ENCODE measurements around the gene LAMTOR1. TPM values are rescaled to one million over a fixed set of nuclear protein-coding genes. Genes with fewer than 3 reads are reported as not detected.
A peak's percentile ranks its signal among the peaks of the same experiment; 100 is the strongest.

The LAMTOR1 gene
- polyA plus RNA-seq, 4 donors: 95.8 to 125 (median 104) TPM

DNA sequence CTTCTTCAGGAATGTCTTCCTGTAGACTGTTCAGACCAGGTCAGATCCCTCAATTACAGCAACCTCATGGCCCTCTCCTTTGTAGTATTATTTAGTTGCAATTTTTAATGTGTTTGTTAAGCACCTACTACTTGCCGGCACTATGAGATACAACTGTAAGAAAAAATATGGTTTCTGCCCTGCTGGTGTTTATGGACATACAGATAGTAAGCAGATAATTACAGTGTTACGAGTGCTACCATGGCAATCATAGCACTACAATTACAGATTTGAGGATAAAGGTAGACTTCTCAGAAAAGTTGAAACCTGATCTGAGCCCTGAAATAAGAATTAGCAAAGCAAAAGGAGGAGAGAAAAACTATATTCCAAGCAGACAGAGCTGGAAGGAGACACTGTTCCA lies 19.7 kb downstream of the LAMTOR1 start:
- no peak for DNase-seq (ENCODE audit: low read depth in 4 of 4, low spot score in 3 of 4)

DNA sequence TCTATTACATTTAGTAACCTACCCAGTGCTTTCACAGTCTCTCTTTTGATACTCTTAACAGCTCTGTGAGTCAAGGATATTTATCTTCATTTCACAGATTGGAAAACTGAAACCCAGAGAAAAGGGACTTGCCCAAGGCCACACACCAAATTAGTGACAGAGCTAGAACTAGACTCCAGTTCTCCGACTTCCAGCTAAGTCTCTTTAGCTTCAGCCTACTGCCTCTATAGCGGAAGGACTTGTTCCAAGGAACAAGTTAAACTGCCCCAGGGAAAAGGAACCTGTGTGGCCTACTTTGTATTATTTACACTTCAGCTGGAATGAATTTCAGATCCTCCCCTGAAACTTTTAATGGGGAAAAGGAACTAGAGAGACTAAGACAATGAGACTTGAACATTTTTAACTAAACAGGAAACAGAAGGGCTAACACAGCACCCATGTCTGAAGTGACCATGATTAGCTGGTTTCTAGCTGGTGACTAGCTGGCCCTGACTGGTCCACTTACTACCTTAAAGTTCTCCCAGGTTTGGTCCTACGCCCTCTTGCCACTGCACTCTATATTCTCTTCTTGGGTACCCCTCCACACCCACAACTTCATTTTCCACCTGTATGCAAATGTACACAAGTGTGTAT lies 21.2 kb downstream of the LAMTOR1 start:
- DNase-seq (ENCODE audit: low read depth in 4 of 4, low spot score in 3 of 4): no peak

DNA sequence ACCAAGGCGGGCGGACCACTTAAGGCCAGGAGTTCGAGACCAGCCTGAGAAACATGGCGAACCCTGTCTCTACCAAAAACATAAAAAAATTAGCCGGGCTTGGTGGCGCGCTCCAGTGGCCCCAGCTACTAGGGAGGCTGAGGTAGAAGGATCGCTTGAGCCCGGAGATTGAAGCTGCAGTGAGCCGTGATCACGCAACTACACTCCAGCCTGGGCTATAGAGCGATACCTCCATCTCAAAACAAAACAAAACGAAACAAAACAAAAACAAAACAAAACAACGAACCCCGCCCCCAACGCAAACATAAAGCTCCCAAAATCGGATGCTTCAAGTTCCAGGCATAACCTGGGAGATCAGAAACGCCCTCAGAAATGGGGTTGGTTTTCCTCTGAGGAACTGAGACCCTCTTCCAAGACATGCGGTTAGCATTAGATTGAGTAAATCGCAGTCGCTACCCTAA lies 21.9 kb downstream of the LAMTOR1 start:
- no peak for DNase-seq (ENCODE audit: low read depth in 4 of 4, low spot score in 3 of 4)

DNA sequence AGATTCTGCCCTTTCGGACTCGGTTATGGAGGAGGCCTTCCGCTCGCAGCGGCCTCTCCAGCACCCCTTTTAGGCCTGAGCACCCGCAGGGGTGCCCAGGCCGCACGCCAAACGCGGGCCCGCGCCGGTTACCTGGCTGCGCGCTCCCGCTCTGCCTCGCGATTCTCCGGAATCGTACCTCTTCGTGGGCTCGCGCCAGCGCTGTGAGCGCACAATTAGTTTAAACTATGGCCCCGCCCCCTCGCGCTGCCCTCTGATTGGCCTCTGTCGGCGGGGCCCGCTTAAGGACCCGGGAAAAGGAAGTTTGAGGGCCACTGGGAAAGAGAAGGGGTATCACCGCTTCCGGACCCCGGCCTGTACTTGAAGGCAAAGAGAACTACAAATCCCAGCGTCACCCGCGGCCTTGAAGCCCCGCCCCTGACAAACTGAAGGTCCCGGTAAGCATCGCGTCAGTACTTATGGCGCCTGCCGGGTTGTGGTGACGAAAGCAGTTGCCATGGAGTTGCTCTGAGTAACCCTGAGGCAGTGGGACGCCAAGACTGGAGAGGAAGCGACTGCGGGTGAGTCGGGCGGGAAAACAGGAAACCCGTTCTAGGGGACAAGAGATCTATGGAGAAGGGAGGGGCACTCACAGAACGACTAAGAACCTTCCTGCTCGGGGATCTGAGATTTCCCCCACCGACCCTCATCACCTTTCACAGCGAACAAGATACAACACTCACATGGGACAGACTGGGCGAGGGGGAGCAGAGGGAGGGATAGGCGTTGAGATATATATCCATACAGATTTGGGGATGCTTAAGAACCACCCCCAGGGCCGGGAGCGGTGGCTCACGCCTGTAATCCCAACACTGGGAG lies 22.5 kb downstream of the LAMTOR1 start, which contains the start of the genes LRRC51 and NUMA1:
LRRC51 (plus strand) TSS at position 525 of the 858 bp plus-strand sequence. CDS start 8,234 bp downstream, outside the sequence.
NUMA1 (minus strand) TSS at position 217 of the 858 bp plus-strand sequence. CDS start 44,599 bp downstream, outside the sequence.
- DNase-seq (ENCODE audit: low read depth in 4 of 4, low spot score in 3 of 4): peak; percentile 99 to 100 (median 100)

DNA sequence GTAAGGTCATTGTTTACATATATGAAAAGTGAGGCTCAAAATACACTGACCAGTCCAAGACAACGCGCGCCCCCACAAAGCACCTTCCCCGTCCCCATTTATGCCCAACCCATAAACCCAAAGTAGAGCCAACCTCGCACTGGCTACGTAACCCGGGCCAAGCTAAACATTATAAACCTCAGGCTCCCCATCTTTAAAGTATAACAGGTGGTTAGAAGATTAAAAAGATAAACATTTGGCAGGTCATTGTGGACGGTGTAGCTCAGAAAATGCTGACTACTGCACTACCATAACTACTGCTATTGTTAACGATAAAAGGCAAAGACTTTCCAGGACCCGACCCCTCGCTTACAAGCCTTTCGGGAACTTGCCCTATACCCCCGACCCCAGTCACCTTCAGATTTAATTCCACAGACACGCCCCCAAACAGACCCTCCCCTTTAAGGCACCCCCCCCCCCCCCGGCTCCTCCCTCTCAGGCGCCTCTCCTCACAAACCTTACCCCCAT lies 23.2 kb downstream of the LAMTOR1 start:
- no peak for DNase-seq (ENCODE audit: low read depth in 4 of 4, low spot score in 3 of 4)

DNA sequence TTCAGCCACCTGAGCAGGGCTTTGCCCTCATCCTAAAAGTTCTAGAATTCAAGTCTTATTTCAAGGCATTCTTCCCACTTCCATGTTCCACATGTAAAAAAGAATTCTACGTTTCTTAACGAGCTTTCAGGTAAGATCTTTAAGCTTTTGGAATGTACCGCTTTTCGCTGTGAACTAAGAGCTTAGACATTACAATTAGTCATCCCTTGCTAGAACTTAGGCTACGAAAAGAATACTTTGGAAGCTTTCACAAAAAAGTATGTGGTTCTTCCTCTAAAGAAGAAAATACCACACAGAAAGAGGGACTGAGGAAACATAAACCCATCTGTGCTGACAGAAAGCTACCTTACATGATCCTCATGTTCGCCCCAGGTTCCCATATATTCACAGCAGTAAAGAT lies 24.6 kb downstream of the LAMTOR1 start:
- no peak for DNase-seq (ENCODE audit: low read depth in 4 of 4, low spot score in 3 of 4)

DNA sequence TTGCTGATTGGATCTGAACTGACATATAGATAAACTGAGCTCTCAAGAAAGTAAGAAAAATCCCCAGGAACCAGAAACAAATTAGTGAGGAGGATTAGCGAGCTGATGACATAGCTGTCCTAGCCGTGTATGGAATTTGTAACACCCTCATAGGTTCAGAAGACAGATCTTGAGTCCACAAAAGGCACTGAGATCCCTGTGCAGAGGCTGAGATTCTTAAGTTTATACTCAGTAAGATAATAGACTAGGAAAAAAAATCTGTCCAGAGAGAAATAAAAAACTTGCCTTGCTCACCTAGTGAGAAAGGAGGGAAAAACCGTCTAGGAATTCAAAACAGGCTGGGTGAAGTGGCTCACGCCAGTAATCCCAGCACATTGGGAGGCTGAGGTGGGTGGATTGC lies 27.3 kb downstream of the LAMTOR1 start:
- DNase-seq (ENCODE audit: low read depth in 4 of 4, low spot score in 3 of 4): no peak

DNA sequence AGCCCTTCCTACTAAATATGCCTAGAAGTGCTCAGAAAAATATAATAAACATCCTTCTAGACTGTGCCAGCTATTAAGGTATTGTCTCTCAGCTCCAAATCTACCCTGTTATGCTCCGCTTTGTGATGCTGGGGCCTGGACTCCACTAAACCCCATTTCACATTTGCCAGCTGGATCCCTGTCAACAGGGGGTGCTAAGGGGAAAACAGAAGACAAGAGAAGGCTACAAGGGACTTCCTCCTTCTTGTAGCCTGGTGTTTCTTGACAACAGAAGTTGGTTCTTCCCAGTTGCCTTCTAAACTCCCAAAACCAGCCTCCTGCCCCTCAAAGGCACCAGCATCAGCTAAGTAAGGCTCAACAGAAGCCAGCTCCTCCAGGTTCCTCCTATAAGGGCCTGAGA lies 28.0 kb downstream of the LAMTOR1 start:
- DNase-seq (ENCODE audit: low read depth in 4 of 4, low spot score in 3 of 4): no peak

DNA sequence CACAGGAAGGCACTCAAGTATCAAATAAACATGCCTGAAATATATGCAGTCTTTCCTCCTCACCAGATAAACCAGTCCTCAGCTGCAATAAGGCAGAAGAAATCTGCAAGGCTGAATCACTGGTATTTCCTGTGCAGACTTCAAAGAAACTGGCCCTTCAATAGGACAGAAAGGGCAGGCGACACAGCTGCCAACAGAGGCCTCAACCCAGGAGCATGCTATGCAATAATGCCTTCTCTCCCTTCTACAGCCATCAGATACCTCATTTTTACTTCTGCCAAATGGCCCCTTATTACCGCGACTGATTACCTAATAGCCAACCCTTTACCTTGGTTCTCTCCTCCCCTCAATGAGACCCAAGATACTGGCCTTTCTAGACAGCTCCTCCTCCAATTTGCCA lies 30.7 kb downstream of the LAMTOR1 start:
- DNase-seq (ENCODE audit: low read depth in 4 of 4, low spot score in 3 of 4): no peak

DNA sequence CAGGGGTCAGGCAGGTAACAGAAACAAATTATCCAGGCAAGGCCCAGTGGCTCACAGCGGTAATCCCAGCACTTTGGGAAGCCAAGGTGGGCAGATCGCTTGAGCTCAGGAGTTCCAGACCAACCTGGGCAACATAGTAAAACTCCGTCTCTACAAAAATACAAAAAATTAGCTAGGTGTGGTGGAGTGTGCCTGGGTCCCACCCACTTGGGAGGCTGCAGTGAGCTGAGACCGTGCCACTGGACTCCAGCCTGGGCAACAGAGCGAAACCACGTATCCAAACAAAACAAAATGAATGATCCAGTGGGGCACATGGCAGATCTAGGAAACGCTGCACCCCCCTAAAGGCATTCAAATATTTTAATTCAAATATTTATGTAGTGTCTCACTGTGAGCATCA lies 32.6 kb downstream of the LAMTOR1 start:
- DNase-seq (ENCODE audit: low read depth in 4 of 4, low spot score in 3 of 4): no peak

DNA sequence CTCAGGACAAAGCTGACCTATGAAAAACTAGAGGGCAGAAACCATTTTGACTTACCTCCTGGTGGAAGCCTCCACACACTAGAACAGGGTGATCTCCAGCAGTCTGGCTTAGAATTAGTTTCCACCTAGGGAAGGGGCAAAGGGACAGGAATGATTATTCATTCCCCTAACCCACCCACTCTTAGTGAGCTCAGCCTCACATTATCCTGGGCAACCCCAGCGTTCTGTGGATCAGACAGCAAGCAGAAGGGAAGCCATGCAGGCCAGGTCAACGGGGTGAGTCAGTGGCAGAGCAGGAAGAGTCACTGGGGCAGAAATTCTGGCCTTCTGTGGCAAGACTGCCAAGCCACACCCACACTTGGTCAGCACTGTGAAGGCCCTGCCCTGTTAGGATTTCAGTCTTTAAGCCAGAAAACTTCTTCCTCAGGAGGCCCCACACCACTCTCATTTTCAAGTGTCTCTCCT lies 33.3 kb downstream of the LAMTOR1 start:
- no peak for DNase-seq (ENCODE audit: low read depth in 4 of 4, low spot score in 3 of 4)

DNA sequence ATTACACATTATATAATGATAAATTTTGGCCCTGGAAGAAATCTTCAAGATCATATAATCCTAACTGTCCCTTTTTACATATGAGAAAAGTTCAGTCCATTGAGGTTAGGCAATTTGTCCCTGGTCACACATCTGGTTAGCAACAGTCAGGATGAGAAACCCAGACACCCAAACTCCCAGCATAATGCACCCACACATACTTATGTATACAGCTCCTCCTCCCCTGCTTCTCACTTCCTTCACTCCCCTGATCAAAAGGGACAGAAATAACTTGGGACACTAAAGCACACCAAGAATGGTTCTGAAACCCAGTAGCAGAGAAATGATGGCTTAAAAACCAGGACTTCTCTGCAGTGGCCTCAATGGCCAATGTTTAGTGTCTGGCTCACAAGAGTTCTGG lies 33.9 kb downstream of the LAMTOR1 start:
- DNase-seq (ENCODE audit: low read depth in 4 of 4, low spot score in 3 of 4): no peak

DNA sequence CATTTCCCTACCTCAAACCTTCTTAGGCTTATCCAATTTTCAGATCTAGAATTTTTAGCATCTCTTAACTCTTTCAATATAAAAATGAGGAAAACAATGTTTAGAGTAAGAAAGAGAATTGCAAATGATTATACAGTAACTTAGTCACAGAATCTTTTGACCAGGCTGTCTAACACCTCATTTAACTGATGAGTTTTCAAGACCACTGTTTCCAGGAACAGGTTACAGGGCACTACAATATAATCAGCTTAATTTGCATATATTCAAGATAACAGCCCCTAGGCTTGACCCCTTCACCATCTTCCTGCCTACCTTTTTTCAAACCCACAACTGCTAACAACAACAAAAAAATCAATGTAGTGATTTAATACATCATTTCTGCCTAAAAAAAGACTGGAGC lies 35.4 kb downstream of the LAMTOR1 start:
- no peak for DNase-seq (ENCODE audit: low read depth in 4 of 4, low spot score in 3 of 4)

DNA sequence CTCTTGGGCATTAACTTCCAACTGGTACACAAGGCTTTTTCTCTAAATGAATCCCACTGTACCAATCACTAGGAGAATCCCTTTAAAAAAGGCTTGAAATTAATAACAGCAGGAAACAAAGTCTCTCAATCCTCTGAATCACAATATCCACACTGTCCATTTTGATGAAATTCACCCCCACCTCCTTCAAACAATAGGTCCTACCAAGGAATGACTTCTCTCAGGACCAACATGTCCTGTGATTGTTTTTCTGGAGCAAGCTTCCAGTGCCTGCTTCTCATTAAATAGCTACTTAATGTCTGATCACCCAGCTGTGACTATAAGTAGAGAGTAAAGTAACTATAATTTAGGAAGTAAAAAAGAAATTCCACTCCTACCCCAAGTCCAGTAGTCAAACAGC lies 35.8 kb downstream of the LAMTOR1 start:
- DNase-seq (ENCODE audit: low read depth in 4 of 4, low spot score in 3 of 4): no peak

DNA sequence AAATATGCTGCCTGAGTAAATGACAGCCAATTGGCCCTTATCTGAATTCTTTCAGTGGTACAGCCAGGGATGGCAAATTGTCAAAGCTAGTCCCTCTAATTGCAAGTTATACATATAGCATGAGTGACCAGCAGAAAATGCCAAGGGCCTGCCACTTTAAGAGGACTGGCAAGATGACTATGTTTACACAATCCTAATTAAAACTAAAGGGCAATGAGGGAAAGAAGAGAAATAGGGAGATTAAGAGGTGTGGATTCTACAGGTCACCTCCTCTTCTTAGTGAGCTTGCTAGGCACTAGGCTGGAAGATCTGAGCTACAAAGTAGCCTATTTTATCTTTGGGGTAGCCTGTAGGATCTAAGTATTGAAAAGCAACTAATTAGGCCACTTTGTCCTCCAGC lies 36.2 kb downstream of the LAMTOR1 start:
- DNase-seq (ENCODE audit: low read depth in 4 of 4, low spot score in 3 of 4): no peak

DNA sequence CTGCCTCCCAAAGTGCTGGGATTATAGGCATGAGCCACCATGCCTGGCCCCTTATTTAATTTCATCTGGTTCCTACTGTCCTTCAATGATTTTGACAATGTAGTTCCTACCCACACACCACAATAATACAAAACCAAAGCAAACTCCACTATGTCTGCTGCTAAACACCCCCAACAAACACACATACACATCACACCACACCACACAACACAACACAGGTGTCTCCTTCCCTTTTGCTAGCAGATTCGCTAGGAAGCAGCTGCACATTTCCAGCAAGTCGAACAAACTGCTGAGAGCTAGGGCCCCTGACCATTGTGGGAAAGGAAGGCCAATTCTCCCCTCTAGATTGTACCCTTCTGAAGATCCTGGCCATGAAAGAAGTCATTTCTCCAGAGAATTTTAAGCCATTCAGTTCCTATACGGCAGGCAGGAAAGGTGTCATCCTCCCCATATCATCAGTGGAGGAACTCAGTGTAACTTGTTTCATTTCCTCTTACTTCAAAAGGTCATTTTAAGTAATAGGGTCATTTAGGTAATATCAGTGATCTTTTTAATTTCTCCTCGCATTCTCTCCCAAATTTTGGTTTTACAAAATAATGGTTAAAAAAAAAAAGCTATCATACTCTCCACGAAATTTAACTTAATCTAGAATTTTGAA lies 41.2 kb downstream of the LAMTOR1 start:
- no peak for DNase-seq (ENCODE audit: low read depth in 4 of 4, low spot score in 3 of 4)

DNA sequence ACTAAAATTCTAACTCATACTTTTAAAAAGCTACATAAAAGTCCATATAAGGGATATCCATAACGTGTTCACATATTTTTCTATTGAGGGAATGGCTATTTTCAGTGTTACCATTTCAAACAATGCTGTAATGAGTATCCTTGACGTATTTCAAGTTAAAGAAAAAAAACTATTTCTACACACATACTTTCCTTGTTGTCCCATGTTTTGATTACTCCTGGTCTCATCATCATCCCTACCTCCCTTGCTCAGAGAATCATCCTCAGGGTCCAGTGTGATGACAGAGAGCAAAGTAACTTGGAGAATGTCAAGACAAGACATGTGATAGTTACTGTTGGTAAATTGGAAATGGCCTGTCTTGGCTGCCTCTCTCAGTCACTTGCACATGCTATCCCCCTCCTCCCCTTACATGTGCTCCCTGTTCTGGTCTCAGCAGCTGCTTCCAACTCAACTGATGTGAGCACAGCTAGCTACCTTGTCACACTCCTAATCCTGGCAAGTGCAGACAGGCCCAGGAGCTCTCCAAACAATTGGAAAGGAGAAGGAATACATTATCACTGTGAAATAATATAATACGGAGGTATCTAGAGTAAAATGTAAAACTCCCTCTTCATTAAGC lies 44.6 kb downstream of the LAMTOR1 start:
- no peak for DNase-seq (ENCODE audit: low read depth in 4 of 4, low spot score in 3 of 4)

DNA sequence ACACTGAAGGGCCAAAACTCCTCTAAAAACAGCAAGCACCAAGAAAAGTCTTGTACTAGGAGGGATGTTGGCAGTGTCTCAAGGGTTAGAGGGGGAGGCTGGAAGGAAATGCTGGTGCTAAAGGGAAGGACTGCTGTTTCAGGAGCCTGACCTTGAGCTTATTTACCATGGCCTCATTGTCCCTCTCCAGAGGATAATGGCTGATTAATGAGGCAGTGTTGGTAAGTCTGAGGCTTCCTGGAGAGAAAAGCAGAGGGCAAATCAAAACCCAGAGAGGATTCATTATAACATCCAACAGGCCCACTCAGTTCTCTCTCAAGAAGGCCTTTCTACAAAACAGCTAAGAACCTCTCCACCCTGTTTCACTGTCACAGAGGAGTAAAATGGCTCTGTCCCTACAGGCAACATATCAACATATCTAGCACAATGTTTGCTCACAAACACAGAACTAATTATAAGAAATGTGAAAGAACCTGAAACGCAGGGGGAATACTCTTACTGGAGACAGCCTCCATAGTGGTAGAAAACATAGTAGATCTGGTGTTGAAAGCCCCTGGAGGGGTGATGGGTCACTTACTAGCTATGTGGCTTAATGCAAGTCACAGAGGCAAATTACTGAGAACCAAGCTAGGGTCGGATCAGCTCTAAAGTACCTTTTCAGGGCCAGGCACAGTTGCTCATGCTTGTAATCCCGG lies 54.2 kb downstream of the LAMTOR1 start:
- no peak for DNase-seq (ENCODE audit: low read depth in 4 of 4, low spot score in 3 of 4)
